ENCODE results near the gene KDM3B.
A peak's percentile ranks its signal among the peaks of the same experiment; 100 is the strongest.
"Not testable (repeated sequence)": the region's sequence is repeated elsewhere in the genome, so short reads cannot be mapped to it uniquely, and the experiment has no call there.

The KDM3B gene

DNA sequence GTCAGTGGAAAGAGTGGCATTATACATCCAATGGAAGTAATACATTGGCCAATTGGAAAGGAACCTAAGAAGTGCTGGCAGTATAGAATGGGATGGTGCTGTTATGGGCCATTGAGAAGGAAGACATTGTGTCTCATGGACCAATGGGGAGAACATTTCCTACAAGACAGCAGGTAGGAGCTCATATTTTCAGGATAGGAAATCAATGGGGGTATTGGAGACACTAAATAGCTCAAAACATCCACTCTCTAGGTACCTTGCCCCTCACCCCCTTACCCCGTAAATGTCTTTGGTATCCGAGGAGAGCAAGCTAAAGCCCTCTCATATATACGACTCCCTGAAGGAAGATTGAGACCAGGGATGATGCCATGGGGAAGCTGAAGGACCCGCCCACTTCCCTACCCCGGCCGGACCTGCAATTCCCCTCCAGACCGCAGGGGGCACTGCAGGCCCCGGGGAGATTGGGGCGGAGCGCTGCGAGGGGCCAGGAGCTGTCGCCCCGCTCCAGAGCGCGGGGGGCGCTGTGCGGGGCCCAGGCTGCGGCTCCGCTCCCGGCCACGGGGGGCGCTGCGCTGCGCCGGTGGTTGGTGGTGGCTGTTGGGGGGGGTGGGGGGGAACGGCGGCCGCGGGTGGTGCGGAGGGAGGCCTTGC lies at the start of gene KDM3B:
Gene KDM3B, plus strand, starts transcription at position 615 of the 651 bp plus-strand sequence. CDS start 111 bp downstream, outside the sequence.
- peak; percentile 84 to 87 for DNase-seq (ENCODE audit: low read depth in 2 of 2)

DNA sequence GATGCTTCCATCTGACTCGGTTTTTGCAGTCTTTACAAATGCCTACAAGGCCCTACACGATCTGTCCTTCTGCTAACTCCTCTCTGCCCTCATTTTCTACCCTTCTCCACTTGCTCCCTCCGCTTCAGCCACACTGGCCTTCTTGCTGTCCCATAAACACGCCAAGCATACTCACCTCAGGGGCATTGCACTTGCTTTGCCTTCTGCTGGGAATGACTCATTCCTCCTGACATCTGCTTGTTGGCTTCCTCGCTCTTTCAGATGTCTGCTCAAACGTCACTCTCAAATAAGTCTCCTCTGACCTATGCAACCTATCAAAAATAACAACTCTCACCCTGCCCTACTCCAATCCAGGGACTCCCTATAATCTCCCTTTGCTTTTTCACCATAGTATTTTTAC lies 49.1 kb upstream of the KDM3B start:
- DNase-seq (ENCODE audit: low read depth in 2 of 2), result no peak

- no peak for DNase-seq (ENCODE audit: low read depth in 2 of 2)
These were observed 46.7 kb upstream of the KDM3B start for GRCh38 chr5:138305797-138306196.

- no peak for DNase-seq (ENCODE audit: low read depth in 2 of 2)
These were observed 36.7 kb upstream of the KDM3B start for GRCh38 chr5:138315751-138316278.

DNA sequence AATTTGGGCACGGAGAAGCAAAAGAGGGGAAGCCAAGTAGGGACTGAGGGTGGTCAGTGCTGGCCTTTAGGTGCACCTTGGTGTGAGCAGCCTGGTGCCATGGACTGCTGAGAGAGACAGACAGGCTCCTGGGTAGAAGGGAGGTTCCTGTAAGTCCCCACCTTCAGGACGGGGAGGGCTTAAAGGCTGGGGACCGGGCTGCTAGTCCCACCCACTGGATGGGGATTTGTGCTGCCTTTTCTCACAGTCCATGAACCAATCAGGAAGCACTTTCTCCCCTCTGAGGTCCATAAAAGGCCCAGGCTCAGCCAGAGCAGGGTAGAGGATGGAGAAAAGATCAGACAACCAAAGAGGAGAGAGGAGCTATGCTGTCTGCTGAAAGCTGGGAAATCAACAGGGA lies 36.1 kb upstream of the KDM3B start:
- DNase-seq (ENCODE audit: low read depth in 2 of 2), result no peak

DNA sequence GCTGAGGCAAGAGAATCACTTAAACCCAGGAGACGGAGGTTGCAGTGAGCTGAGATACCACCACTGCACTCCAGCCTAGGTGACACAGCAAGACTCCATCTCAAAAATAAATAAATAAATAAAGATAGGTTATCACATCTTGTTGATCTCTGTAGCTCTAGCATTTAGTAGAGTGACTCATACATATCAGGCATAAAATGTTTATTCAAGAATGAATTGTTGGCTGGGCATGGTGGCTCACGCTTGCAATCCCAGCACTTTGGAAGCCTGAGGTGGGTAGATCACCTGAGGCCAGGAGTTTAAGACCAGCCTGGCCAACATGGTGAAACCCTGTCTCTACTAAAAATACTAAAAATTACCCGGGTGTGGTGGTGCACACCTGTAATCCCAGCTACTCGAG lies 34.3 kb upstream of the KDM3B start:
- DNase-seq (ENCODE audit: low read depth in 2 of 2), result not testable (repeated sequence)

DNA sequence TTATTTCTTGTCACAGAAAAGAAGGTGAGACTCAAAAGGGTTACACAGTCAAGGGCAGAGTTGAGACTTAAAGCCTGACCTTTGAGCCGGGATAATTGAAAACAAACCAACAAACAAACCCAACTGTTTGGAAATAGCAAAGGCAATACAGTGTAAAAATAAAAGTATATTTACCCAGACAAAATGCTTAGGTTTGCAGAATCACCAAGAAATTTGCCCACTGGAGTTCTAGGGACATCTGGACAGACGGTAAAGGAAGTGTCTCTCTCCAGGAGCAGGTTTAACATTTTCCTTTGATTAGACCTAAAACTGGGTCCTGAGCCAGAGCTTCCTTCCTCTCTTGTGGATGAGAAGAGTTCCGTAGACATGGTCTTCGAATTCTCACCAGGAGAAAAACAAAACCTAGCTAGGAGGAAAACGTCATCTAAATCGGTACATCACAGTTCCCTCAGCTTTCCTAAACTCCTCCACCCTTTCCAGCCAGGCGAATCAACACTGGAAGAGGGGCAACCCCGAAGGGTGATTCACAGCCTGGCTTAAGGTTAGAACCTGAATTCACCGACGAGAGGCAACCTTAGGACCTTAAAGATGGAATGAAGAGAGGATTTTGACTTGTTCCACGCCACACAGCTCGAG lies 21.6 kb upstream of the KDM3B start:
- DNase-seq (ENCODE audit: low read depth in 2 of 2), result no peak

DNA sequence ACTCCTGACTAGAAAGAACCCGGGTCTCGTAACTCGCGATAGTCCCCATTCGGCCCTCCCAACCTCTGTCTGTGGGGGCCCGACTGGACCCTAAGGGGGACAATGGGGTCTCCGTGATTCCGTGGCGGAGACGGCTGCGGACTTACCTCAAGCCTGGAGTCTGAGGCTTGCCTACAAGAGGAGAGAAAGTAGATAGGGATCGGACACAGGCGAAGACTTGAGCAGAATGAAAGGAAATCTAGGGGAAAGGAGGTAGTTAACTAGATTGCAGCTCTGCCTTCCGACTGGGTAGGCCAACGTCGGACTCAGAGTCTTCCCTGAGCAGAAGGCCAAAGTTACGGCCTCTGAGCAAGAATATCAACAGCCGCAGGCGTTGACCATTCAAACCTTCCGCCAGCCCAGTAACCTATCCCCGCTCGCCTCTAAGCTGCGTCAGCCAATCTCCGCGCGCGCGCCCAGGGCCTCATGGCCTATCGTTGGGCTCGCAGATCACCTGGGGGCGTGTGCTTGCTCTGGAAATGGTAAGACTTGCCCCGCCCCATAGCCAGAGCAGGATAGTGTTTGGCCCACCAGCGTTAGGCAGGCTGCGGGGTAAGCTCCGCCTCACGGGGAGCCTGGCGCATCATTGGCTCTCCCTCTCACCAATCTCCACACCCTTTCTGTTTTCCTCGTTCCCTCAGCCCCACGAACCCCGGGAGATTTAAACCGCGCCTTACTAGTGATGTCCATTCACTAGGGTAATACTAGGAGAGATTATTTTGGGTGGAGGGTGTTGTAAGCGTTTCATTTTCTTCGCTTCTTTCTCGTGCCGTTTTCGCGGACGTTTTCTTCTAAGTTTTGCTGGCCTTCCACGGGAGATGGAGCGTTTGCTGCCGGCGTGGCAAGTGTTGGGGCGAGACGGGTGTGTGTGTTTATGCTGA lies 20.8 kb upstream of the KDM3B start, which contains the start of gene CDC25C:
Gene CDC25C, minus strand, starts transcription at position 356 of the 920 bp plus-strand sequence. CDS start 624 bp downstream, outside the sequence.
- peak; percentile 90 to 95 for DNase-seq (ENCODE audit: low read depth in 2 of 2)

DNA sequence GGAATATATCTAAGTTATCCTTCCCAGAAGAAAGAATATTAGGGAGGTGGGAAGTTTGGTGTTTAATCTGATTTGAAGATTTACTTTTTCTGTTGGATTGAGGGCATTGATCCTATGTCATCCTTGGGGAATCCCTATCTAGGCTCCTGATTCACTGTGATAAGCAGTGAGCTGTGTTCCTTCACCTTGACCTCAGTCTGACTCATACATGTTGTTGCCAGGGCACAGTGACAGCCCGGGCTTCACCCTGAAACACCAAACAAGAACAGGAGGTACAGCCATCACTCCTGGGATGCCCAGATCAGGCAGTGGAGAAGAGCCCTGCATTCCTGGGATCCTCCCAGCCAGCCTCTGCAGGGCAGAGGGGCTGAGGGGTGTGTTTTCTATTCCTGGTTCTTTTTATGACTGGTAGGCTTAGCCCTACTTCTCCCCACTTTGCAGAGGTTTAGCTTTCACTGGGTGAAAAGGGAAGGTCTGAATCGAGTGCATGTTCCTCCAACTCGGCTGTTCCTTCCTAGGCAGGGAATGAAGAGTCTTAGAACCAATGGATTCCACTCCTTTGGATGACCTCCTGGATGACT lies 17.5 kb upstream of the KDM3B start:
- no peak for DNase-seq (ENCODE audit: low read depth in 2 of 2)

- DNase-seq (ENCODE audit: low read depth in 2 of 2), result no peak
These were observed 15.4 kb upstream of the KDM3B start for GRCh38 chr5:138336952-138337684.

DNA sequence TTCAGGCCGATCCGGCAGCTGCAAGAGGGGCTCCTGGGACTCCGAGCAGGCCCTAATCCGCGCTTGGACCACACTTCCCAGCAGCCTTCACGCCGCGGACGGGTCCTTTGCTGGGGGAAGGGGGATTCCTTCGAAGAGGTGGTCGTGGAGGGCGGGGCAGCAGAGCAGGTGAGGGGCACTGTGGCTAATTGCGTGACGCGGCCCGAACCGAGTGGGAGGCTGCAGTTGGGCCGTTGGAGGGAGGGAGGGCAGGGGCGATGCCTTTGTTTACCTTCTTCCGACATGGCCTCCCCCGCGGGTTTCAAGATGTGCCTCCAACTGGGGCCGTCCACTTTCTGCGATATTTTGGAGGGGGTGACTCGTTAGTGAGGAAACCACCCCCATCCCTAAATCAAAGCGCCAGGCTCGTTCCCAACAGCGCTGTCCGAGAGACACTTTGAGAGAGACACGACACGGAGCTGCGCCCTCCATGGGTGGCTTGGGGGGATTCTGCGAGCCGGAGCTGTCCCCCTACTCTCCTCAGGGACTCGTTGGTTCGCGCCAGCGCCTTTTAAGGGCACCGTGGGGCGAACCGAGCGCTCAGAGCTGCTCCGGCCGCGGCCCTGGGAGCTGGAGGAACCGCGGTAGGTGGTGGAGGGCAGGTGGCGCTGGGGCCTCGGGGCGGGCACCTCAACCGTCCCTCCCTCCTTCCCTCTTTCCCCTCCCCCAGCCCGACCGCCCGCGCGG lies 14.6 kb upstream of the KDM3B start, which contains the start of gene FAM53C:
Gene FAM53C, plus strand, starts transcription at position 582 of the 726 bp plus-strand sequence. CDS start 3,070 bp downstream, outside the sequence.
- DNase-seq (ENCODE audit: low read depth in 2 of 2), result peak; percentile 83 to 87

- DNase-seq (ENCODE audit: low read depth in 2 of 2), result no peak
These were observed 13.9 kb upstream of the KDM3B start for GRCh38 chr5:138338411-138339090.

- no peak for DNase-seq (ENCODE audit: low read depth in 2 of 2)
These were observed 13.4 kb upstream of the KDM3B start for GRCh38 chr5:138339091-138339456.

- no peak for DNase-seq (ENCODE audit: low read depth in 2 of 2)
These were observed 13.0 kb upstream of the KDM3B start for GRCh38 chr5:138339464-138339863.

DNA sequence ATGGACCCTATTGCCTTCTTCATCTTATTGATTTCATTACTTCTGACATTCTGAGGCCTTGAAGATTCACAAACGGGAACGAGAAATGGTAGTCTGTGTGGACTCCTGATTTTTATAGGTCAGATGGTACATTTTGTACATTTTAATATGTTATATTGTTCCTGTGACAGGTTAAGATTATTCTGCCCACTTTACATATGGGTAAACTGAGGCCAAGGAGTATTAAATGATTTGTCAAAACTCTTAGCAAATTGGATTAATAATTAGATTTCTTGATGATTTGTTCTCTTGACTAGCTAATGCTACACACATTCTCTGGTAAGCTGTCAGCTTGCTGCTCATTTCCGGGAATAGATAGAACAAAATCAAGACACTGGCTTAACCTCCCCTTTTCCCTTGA lies 12.5 kb upstream of the KDM3B start:
- DNase-seq (ENCODE audit: low read depth in 2 of 2), result no peak

- no peak for DNase-seq (ENCODE audit: low read depth in 2 of 2)
These were observed 7.4 kb upstream of the KDM3B start for GRCh38 chr5:138344887-138345622.

DNA sequence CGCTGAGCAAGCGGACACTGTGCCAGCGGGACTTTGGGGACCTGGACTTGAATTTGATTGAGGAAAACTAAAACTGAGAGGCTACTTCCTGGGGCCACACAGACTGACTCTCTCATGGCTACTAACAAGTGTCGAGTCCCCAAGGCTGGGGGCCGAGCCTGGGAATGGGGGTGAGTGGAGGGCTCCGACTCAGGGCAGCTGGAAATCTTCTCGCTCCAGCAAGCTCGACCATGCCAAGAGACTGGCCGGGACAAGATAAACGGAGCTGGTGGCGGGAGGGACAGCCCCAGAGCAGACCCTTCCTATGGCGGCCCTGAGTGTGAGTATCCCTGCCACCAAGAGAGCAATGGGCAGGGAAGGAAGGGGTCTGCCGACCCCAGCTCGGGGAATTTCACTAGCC lies 5.6 kb upstream of the KDM3B start:
- DNase-seq (ENCODE audit: low read depth in 2 of 2), result no peak

GRCh38 chr5:138349852-138350562 lies 2.5 kb upstream of the KDM3B start:
- DNase-seq (ENCODE audit: low read depth in 2 of 2), result no peak
